Measurements from ENCODE around the gene QPRT. TPM values are rescaled to one million over a fixed set of nuclear protein-coding genes. Genes with fewer than 3 reads are reported as not detected.
A peak's percentile ranks its signal among the peaks of the same experiment; 100 is the strongest.
"Not testable (repeated sequence)": the region's sequence is repeated elsewhere in the genome, so short reads cannot be mapped to it uniquely, and the experiment has no call there.

Gene QPRT
- total RNA-seq, 1 donor from 2014 or later: 34.4 TPM

DNA sequence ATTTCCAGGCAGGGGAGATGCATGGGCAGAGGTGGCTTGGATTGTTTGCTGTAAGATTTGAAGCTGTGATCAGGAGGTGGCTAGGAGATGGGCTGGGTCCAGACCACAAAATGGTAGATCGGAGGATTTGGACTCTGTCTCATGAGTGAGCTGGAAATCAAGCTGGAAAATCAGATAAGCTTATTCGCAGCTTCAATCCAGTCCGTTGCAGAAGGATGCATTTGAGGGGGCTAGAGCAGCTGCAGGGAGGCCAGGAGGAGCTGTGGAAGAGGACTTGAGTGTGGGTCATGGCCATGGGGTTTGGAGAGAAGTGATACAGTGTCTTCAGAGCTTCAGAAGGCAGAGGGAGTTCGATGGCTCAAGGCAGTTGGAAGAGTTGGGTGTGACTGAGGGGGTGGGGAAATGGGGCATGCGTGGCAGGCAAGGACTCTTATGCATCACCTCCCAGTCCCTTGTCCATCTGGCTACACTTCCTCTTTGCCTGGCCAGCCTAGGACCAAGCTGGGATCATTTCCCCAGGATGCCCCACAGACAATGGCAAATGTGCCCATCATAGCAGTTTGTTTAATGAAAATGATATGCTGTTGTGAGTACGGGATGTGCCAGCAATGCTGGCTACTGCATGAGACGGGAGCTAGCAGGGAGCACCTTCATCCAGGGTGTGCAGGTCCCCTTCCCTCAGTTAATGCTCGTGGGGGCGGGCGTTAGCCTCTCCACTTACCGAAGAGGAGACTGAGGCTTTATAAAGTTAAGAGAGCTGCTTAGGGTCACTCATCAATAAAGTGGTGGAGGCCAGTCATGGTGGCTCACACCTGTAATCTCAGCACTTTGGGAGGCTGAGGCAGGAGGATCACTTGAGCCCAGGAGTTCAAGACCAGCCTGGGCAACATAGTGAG, 20.6 kb downstream of the QPRT start:
- Histone ChIP-seq H3K36me3 (ENCODE audit: control insufficient read depth in 3 of 3, insufficient read depth in 3 of 3, low read length in 3 of 3) (no peaks in the 10 kb centered on the region), H3K4me1 (ENCODE audit: control insufficient read depth in 3 of 3, insufficient read depth in 3 of 3, low read length in 3 of 3) (peaks cover 3% of the 10 kb centered on the region in 3 donors), H3K9ac (ENCODE audit: low read depth in 1 of 3, low read length in 3 of 3) (no peak overlapping the region), H3K9me3 (ENCODE audit: control insufficient read depth in 3 of 3, low read length in 3 of 3) (no peaks in the 10 kb centered on the region), H3K27me3 (ENCODE audit: control insufficient read depth in 3 of 3, insufficient read depth in 3 of 3, low read length in 3 of 3) (no peaks in the 10 kb centered on the region), H3K27ac (ENCODE audit: low read depth, low read length) (no peak overlapping the region), H3K4me3 (ENCODE audit: low read length in 3 of 3) (no peak overlapping the region)

DNA sequence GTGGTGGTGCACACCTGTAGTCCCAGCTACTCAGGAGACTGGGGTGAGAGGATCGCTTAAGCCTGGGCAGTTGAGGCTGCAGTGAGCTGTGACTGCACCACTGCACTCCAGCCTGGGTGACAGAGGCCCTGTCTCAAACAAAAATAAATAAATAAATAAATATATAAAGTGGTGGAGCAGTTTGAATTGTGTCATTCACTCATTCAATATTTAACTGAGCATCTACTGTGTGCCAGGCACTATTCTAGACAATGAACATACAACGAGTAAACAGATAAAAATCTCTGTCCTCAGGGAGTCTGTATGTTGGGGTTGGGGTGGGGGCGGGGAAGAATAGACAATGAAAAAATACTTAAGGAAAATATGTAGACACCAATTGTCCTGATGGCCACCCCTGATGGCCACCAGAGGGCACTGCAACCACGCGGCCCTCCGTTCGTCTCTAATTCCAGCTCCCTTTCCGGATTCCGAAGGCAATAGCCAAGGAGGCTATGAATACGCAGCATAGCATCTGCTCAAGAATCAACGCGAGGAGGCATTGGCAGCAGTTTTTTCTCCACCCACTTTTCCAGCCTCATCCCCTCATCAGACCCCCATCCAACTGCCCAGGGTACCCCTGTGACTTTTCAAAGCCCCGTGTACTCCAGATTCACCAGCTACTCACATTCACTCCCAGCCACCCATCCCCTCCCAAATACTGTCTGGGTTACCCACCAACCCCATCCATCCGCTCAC, 21.4 kb downstream of the QPRT start:
- Histone ChIP-seq H3K4me3 (ENCODE audit: low read length in 3 of 3) (no peak overlapping the region), H3K9me3 (ENCODE audit: control insufficient read depth in 3 of 3, low read length in 3 of 3) (no peaks in the 10 kb centered on the region), H3K4me1 (ENCODE audit: control insufficient read depth in 3 of 3, insufficient read depth in 3 of 3, low read length in 3 of 3) (peaks cover 0 to 3% (median 0%) of the 10 kb centered on the region in 3 donors), H3K9ac (ENCODE audit: low read depth in 1 of 3, low read length in 3 of 3) (no peak overlapping the region), H3K36me3 (ENCODE audit: control insufficient read depth in 3 of 3, insufficient read depth in 3 of 3, low read length in 3 of 3) (no peaks in the 10 kb centered on the region), H3K27me3 (ENCODE audit: control insufficient read depth in 3 of 3, insufficient read depth in 3 of 3, low read length in 3 of 3) (no peaks in the 10 kb centered on the region), H3K27ac (ENCODE audit: low read depth, low read length) (no peak overlapping the region)

DNA sequence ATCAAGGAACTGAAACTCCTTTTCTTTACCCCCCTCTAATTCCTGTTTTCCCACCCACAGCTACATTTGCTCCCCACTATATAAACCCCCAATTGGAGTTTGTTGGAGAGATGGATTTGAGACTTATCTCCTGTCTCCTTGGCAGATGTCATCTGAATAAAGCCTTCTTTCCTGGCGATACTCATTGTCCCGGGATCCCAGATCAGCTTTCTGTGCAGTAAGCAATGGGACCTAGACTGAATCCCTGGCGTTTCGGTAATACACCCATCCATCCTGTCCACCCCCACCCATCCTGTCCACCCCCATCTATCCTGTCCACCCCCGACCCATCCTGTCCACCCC, 22.2 kb downstream of the QPRT start:
- H3K9me3 ChIP-seq (ENCODE audit: control insufficient read depth in 3 of 3, low read length in 3 of 3): no peaks in the 10 kb centered on the region
- no peaks in the 10 kb centered on the region for H3K27me3 ChIP-seq (ENCODE audit: control insufficient read depth in 3 of 3, insufficient read depth in 3 of 3, low read length in 3 of 3)
- H3K27ac ChIP-seq (ENCODE audit: low read depth, low read length): no peak overlapping the region
- no peak overlapping the region for H3K9ac ChIP-seq (ENCODE audit: low read depth in 1 of 3, low read length in 3 of 3)
- H3K4me1 ChIP-seq (ENCODE audit: control insufficient read depth in 3 of 3, insufficient read depth in 3 of 3, low read length in 3 of 3): peaks cover 0 to 3% (median 0%) of the 10 kb centered on the region in 3 donors
- no peaks in the 10 kb centered on the region for H3K36me3 ChIP-seq (ENCODE audit: control insufficient read depth in 3 of 3, insufficient read depth in 3 of 3, low read length in 3 of 3)
- H3K4me3 ChIP-seq (ENCODE audit: low read length in 3 of 3): no peak overlapping the region

DNA sequence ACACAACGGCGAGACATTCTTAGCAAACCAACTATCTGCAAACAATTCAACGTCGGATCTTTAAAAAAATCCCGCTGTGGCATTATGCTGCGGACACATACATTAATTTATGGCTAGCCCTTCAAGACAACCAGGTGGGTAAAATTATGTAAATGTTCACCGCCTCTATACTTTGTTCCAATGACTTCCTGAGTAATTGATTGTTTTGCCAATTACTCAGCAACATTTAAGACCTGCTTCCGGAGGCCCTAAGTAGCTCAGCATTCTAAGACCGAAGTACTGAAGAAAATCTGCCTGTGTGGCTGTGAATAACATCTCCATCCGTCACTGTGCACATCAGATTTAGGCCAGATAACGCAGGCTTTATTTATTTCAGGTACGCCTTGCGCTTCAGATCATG, 23.3 kb downstream of the QPRT start:
- Histone ChIP-seq H3K27me3 (ENCODE audit: control insufficient read depth in 3 of 3, insufficient read depth in 3 of 3, low read length in 3 of 3) (no peaks in the 10 kb centered on the region), H3K9ac (ENCODE audit: low read depth in 1 of 3, low read length in 3 of 3) (no peak overlapping the region), H3K36me3 (ENCODE audit: control insufficient read depth in 3 of 3, insufficient read depth in 3 of 3, low read length in 3 of 3) (no peaks in the 10 kb centered on the region), H3K4me3 (ENCODE audit: low read length in 3 of 3) (no peak overlapping the region), H3K27ac (ENCODE audit: low read depth, low read length) (no peak overlapping the region), H3K4me1 (ENCODE audit: control insufficient read depth in 3 of 3, insufficient read depth in 3 of 3, low read length in 3 of 3) (peaks cover 0 to 3% (median 0%) of the 10 kb centered on the region in 3 donors), H3K9me3 (ENCODE audit: control insufficient read depth in 3 of 3, low read length in 3 of 3) (no peaks in the 10 kb centered on the region)

DNA sequence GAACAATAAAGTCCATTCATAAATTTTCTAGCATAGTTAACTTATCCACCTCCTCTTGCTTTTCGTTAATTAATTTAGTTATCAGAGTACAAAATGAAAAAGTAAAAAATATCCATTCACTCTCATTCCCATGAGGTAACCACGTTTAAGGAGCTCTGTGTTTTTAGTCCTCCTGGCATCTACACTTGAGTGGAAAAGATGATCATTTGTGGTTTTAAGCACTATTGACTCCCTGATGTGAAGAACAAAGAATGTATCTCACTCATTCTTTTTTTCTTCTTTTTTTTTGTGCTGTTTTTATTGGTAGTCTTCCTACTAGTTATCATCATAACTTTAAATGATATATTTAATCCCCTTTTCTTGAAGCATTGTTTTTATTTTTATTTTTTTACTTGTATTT, 26.1 kb downstream of the QPRT start:
- Histone ChIP-seq H3K36me3 (ENCODE audit: control insufficient read depth in 3 of 3, insufficient read depth in 3 of 3, low read length in 3 of 3) (no peaks in the 10 kb centered on the region), H3K27me3 (ENCODE audit: control insufficient read depth in 3 of 3, insufficient read depth in 3 of 3, low read length in 3 of 3) (no peaks in the 10 kb centered on the region), H3K9me3 (ENCODE audit: control insufficient read depth in 3 of 3, low read length in 3 of 3) (no peaks in the 10 kb centered on the region), H3K9ac (ENCODE audit: low read depth in 1 of 3, low read length in 3 of 3) (no peak overlapping the region), H3K27ac (ENCODE audit: low read depth, low read length) (no peak overlapping the region), H3K4me3 (ENCODE audit: low read length in 3 of 3) (no peak overlapping the region), H3K4me1 (ENCODE audit: control insufficient read depth in 3 of 3, insufficient read depth in 3 of 3, low read length in 3 of 3) (peaks cover 0 to 3% (median under 1%) of the 10 kb centered on the region in 3 donors)

DNA sequence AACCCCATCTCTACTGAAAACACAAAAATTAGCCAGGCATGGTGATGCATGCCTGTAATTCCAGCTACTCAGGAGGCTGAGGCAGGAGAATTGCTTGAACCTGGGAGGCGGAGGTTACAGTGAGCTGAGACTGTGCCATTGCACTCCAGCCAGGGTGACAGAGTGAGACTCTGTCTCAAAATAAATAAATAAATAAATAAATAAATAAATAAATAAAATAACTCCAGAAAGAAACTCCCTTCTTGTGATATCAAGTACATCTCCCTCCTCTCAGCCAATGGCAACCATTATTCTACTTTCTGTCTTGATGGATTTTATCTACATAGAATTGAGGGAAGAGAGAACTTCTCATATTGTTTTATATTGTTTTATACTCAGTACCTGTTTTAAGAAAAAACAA, 28.2 kb downstream of the QPRT start:
- not testable (repeated sequence) for H3K9me3 ChIP-seq (ENCODE audit: control insufficient read depth in 3 of 3, low read length in 3 of 3); H3K4me1 ChIP-seq (ENCODE audit: control insufficient read depth in 3 of 3, insufficient read depth in 3 of 3, low read length in 3 of 3); H3K36me3 ChIP-seq (ENCODE audit: control insufficient read depth in 3 of 3, insufficient read depth in 3 of 3, low read length in 3 of 3); H3K27me3 ChIP-seq (ENCODE audit: control insufficient read depth in 3 of 3, insufficient read depth in 3 of 3, low read length in 3 of 3); H3K9ac ChIP-seq (ENCODE audit: low read depth in 1 of 3, low read length in 3 of 3); H3K4me3 ChIP-seq (ENCODE audit: low read length in 3 of 3); H3K27ac ChIP-seq (ENCODE audit: low read depth, low read length)

DNA sequence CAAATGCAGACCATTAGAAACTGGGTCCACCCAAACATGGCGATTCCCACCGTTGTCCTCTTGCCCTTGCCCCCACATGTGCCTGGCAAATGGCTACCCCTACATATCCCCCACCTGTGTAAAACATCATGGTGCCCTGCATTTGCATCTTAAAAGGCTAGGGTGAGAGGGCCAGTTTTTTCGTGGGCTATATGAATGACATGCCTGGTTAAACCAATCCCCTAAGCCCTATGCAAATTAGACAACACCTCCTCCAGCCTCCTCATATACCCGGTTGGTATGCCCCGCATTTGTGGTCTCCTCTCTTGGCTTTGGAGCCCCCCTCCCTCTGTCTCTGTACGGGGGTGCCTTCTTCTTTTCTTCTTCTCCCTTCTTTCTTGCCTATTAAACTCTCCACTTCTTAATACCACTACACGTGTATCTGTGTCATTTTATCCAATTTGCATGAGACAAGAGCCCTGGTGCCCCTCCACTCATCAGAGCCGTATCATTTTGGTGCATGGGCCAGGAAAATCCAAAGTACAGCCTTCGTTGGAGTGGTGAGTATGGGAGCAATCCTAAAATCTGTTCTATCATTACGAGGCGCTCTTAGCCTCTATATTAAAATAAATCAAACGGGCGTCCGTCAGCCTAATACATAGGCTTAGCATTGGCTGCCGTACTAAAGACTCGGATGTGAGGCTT, 30.1 kb downstream of the QPRT start:
- Histone ChIP-seq H3K4me3 (ENCODE audit: low read length in 3 of 3) (no peak overlapping the region), H3K27ac (ENCODE audit: low read depth, low read length) (no peak overlapping the region), H3K4me1 (ENCODE audit: control insufficient read depth in 3 of 3, insufficient read depth in 3 of 3, low read length in 3 of 3) (peaks cover 0 to 2% (median 0%) of the 10 kb centered on the region in 3 donors), H3K27me3 (ENCODE audit: control insufficient read depth in 3 of 3, insufficient read depth in 3 of 3, low read length in 3 of 3) (no peaks in the 10 kb centered on the region), H3K9me3 (ENCODE audit: control insufficient read depth in 3 of 3, low read length in 3 of 3) (no peaks in the 10 kb centered on the region), H3K9ac (ENCODE audit: low read depth in 1 of 3, low read length in 3 of 3) (no peak overlapping the region), H3K36me3 (ENCODE audit: control insufficient read depth in 3 of 3, insufficient read depth in 3 of 3, low read length in 3 of 3) (no peaks in the 10 kb centered on the region)

DNA sequence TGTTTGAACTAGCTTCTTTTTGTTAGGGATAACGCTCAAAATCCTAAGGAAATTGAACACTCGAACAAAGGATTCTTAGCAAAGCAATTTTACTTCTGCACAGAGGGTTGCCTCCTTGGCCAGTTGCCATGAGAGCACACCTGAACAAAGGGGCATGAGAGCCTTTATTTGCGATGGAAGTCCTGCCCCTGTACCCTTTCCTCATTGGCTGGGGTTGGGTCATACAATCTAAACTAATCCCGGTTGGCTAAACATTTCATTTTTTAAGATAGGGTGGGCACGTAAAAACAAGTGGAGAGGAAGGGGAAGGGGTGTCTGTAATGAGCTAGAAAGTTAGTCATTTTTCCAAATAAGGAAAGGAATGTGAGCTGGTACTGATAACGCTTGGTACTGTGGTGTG, 30.7 kb downstream of the QPRT start:
- H3K27me3 ChIP-seq (ENCODE audit: control insufficient read depth in 3 of 3, insufficient read depth in 3 of 3, low read length in 3 of 3); H3K4me1 ChIP-seq (ENCODE audit: control insufficient read depth in 3 of 3, insufficient read depth in 3 of 3, low read length in 3 of 3); H3K4me3 ChIP-seq (ENCODE audit: low read length in 3 of 3); H3K9me3 ChIP-seq (ENCODE audit: control insufficient read depth in 3 of 3, low read length in 3 of 3); H3K9ac ChIP-seq (ENCODE audit: low read depth in 1 of 3, low read length in 3 of 3); H3K36me3 ChIP-seq (ENCODE audit: control insufficient read depth in 3 of 3, insufficient read depth in 3 of 3, low read length in 3 of 3); H3K27ac ChIP-seq (ENCODE audit: low read depth, low read length): not testable (repeated sequence)

DNA sequence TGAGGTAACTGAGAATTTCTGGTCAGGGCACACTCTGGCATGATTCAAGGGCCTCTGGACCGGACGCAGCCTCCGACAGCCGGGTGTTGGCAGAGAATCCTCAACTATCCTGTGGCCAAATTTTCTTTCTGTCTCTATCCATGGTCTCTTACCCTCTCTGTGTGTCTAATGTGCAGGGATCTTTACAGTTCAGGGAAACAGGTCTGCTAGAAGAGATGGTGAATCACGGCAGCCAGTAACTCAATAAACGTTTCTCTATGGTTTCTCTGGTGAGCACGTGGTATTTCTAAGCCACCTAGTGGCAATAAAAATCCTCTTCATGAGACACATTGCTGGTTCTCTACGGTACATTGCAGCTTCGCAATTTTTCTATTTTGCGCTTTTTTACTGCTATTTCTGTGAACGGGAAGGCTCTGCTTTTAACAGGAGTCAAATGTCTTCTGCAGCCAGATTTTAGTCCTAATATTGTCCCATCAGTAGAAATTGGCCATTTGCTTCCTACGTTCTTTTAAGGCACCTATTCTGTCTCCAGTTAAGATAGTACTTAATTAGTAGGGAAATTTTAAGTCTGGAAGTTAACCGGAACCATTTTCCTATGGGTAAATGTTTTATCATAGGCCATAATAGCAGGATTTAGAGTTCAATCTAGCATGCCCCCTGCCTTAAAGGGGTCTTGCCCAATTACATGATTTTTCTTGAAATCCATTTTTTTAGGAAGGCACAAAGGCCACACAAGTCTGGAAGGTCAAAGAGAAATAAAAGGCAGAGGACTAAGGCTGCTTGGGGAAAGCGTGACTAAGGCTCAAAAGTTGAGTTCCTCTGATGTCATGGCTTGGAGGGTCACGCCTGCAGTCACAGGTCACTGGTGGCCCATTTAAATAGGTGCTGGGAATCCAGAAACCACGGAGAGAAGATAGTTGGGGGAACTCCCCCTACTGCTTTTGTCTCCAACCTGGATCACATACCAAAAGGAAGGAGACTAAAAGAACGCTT, 31.5 kb downstream of the QPRT start:
- Histone ChIP-seq H3K9ac (ENCODE audit: low read depth in 1 of 3, low read length in 3 of 3) (peak overlapping the region in 2 of 3 donors; percentile 16 to 21), H3K9me3 (ENCODE audit: control insufficient read depth in 3 of 3, low read length in 3 of 3) (no peaks in the 10 kb centered on the region), H3K27ac (ENCODE audit: low read depth, low read length) (no peak overlapping the region), H3K27me3 (ENCODE audit: control insufficient read depth in 3 of 3, insufficient read depth in 3 of 3, low read length in 3 of 3) (no peaks in the 10 kb centered on the region), H3K36me3 (ENCODE audit: control insufficient read depth in 3 of 3, insufficient read depth in 3 of 3, low read length in 3 of 3) (no peaks in the 10 kb centered on the region), H3K4me1 (ENCODE audit: control insufficient read depth in 3 of 3, insufficient read depth in 3 of 3, low read length in 3 of 3) (peaks cover 0 to 2% (median 0%) of the 10 kb centered on the region in 3 donors), H3K4me3 (ENCODE audit: low read length in 3 of 3) (peak overlapping the region in 2 of 3 donors; percentile 52 to 59)

Measured in skeletal muscle tissue (tissue), 4 donors.